HG03097 (cell line): ENCODE data around the gene EEFSEC.

Source experiments
- ATAC-seq: cut with Tn5 transposase; IDR thresholded peaks from one replicate; pipeline ENCODE4 v1.9.1; 2021; ENCODE audit not compliant: unreplicated experiment, low FRiP score

Gene EEFSEC

GRCh38 chr3:128326051-128326823 is 173.0 kb downstream of the EEFSEC start:
- ATAC-seq: no peak

GRCh38 chr3:128327606-128328031 is 174.3 kb downstream of the EEFSEC start:
- no peak for ATAC-seq

GRCh38 chr3:128328546-128329458 is 175.5 kb downstream of the EEFSEC start:
- no peak for ATAC-seq

- ATAC-seq: no peak
Measured at GRCh38 chr3:128329491-128330213, 176.4 kb downstream of the EEFSEC start.

GRCh38 chr3:128330214-128330842 is 177.0 kb downstream of the EEFSEC start:
- ATAC-seq: no peak

- ATAC-seq: no peak
Measured at GRCh38 chr3:128334086-128334645, 180.9 kb downstream of the EEFSEC start.

- no peak for ATAC-seq
Measured at GRCh38 chr3:128334766-128335165, 181.5 kb downstream of the EEFSEC start.

- ATAC-seq: no peak
Measured at GRCh38 chr3:128335621-128336296, 182.5 kb downstream of the EEFSEC start.

- no peak for ATAC-seq
Measured at GRCh38 chr3:128336337-128337156, 183.3 kb downstream of the EEFSEC start.

- no peak for ATAC-seq
Measured at GRCh38 chr3:128337305-128337704, 184.0 kb downstream of the EEFSEC start.

GRCh38 chr3:128338536-128339330 is 185.5 kb downstream of the EEFSEC start:
- no peak for ATAC-seq

- ATAC-seq: no peak
Measured at GRCh38 chr3:128339491-128340012, 186.3 kb downstream of the EEFSEC start.

GRCh38 chr3:128340198-128340903 is 187.1 kb downstream of the EEFSEC start:
- no peak for ATAC-seq

GRCh38 chr3:128340904-128341555 is 187.7 kb downstream of the EEFSEC start:
- no peak for ATAC-seq

- no peak for ATAC-seq
Measured at GRCh38 chr3:128341659-128342395, 188.5 kb downstream of the EEFSEC start.

- no peak for ATAC-seq
Measured at GRCh38 chr3:128342701-128343180, 189.5 kb downstream of the EEFSEC start.
